ENCODE data around the gene COPS6.

COPS6 gene

DNA sequence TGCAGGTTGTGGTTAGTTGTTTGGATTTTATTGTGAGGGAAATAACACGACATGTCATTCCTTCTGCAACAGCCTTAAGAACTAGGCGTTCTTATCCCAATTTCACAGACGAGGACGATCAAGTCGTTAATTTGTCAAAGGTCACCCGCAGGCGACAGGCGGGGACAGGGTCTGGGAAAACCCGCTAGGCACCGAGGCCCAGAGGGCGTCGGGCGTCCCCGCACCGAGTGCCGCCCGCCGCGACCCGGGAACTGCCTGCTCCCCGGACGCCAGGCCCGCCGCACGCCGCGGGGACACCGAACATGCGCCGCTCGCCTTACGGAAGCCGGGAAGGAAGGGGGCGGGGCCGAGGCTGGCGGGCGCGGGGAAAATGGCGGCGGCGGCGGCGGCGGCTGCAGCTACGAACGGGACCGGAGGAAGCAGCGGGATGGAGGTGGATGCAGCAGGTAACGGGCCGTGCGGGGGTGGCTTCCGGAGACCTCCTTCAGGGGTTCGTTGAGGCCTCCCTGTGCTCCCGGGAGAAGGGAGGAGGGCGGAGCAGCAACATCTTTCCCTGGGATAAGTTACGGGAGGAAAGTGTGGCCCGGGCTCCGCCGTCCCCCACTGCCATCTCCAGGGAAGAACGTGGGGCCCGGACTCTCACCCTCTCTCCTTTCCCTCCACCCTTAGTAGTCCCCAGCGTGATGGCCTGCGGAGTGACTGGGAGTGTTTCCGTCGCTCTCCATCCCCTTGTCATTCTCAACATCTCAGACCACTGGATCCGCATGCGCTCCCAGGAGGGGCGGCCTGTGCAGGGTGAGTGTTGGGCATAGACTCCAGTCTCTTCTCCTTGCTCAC is at the start of gene COPS6:
COPS6 (plus strand) TSS at position 349 of the 837 bp plus-strand sequence; CDS start at position 371, 22 bp downstream.
- peak; percentile 51 for DNase-seq (ENCODE audit: low read depth)

DNA sequence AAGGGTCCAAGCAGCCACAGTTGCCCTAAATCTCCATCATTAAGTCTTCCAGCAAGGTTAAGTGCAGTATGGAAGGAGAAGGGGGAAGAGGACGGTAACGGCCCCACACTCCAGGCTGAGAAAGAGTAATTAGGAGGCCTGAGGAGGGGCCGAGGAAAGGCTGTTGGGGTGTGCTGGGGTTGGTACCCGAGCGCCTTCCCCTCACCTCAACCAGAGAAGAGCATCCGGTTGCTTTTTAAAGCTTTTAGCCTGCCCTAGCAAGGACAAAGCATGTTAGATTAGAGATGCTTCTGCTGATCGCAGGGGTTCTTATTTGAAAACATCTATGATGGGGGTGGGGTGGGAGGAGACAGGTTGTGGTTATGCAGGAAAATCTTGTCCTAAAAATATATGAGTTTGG is 48.2 kb upstream of the COPS6 start:
- DNase-seq (ENCODE audit: low read depth) = no peak

DNA sequence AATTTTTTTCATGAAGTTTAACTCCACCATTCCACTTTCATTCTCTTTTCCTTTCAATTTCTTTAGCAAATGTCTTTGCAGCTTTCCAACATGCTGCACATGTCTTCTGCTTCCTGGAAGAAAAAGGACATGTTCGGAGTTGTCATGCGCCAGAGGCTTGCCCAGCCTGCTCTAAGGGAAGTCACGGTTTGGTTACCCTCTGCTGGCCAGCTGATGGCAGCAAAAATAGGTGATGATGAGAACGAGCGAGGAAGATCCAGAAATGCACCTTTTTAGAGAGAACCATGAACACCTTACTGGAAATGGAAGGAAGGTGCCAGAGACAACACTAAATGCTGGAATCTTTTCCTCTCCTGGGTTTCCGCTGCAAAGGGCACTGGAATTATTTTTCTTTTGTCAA is 44.1 kb upstream of the COPS6 start:
- DNase-seq (ENCODE audit: low read depth) = no peak

DNA sequence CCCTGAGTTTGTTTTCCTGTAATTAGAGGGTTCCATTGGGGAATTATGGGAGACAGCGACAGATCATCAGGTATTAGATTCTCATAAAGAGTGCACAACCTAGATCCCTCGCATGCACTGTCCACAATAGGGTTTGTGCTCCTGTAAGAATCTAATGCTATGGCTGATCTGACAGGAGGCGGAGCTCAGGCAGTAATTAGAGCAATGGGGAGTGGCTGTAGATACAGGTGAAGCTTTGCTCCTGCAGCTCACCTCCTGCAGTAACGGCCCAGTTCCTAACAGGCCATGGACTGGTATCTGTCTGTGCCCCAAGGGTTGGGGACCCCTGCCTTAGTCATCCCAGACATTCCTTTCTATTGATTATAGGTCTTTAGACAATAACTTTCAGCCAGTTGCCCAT is 40.1 kb upstream of the COPS6 start:
- DNase-seq (ENCODE audit: low read depth) = no peak

DNA sequence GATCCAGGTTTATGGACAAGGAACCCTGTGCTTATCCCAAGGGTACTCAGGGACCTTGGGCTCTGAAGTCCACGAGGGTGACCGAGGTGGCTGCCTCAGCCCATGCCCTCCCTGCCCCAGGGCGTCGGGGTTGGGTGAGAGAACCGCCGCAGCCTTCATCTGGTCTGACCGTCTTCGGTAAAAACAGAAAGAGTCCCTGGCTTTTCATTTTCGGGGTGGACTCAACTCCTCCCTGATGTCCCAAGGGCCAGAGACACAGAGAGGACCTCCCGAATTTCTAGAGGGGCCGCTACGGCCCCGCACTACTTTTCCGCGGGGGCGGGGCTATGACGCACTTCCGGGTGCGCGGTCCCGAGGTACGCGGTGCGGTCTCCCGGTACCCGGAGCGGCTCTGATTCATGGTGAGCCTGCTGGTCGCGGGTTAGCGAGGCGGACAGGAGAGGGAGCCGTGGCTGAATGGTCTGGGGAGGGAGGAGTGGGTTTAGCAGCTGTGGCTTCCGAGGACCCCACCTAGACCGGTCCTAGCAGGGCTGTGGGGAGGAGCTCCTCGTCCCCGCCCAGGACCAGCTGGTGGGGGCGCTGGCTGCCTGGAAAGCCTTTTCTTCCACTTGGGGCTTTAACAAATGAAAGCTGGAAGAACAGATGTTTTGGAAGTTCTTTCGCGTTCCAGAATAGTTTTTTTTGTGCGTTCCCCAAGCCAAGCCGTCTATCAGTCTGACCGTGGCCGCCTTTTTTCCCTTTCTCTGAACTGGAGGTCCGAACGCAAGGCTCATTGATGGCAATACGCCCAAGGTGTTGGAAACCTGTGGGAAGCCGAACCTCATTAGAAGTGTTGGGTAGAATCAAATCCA is 39.1 kb upstream of the COPS6 start, which contains the start of gene ZSCAN21:
ZSCAN21 (plus strand) TSS at position 334 of the 851 bp plus-strand sequence. CDS start 7,233 bp downstream, outside the sequence.
- peak; percentile 82 for DNase-seq (ENCODE audit: low read depth)

DNA sequence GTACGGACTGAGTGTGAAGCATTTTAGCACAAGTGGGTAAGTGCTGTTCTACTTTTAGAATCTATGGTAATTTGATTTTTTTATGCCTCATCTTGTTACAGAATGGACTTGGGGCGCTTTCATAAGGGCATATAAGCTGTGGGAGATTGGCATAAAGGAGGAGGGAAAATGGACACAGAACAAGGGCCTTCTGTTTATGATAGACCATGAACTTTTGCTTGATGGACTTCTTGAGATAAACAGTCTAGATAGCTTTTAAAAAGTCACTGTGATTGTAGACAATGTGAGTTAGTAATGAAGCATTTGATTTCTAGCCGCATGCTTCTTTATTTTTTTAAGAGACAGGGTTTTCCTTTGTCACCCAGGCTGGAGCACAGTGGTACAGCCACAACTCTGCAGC is 37.2 kb upstream of the COPS6 start:
- no peak for DNase-seq (ENCODE audit: low read depth)

DNA sequence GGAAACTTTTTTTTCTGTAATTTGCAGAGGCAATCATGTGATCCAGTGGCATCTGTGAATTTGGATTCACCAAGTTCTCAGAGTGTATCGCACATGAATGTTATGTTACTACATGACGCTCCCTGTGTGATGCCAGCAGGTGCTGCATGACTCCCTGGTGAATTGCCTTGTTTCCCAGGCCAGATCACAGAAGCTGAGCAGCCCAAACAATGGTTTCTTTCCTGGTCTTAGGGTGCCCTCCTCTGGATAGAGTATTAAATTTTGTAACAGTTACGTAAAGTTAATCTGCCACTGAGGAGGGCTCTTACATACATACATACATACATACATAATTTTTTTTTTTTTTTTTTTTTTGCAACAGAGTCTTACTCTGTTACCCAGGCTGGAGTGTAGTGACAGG is 35.6 kb upstream of the COPS6 start:
- DNase-seq (ENCODE audit: low read depth) = peak; percentile 81

DNA sequence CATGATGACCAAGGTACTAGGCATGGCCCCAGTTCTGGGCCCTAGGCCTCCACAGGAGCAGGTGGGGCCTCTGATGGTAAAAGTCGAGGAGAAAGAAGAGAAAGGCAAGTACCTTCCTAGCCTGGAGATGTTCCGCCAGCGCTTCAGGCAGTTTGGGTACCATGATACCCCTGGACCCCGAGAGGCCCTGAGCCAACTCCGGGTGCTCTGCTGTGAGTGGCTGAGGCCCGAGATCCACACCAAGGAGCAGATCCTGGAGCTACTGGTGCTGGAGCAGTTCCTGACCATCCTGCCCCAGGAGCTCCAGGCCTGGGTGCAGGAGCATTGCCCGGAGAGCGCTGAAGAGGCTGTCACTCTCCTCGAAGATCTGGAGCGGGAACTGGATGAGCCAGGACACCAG is 31.8 kb upstream of the COPS6 start:
- no peak for DNase-seq (ENCODE audit: low read depth)

DNA sequence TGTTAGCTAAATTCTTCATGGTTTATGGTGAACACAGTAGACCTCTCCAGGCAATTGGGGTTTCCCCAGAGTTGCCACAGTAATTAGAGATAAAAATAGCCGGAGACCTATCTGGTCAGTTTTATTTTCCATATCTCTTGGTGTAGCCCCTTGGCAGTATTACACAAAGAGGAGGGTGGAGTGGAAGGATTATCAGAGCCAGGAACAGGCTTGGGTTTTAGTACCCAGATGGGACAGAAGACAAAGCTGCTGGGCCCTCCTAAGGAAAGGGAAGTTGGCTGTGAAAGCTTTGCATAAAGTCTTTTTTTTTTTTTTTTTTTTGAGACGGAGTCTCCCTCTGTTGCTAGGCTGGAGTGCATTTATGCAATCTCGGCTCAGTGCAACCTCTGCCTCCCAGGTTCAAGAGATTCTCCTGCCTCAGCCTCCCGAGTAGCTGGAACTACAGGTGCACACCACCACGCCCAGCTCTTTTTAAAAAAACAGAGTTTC is 29.5 kb upstream of the COPS6 start:
- no peak for DNase-seq (ENCODE audit: low read depth)

DNA sequence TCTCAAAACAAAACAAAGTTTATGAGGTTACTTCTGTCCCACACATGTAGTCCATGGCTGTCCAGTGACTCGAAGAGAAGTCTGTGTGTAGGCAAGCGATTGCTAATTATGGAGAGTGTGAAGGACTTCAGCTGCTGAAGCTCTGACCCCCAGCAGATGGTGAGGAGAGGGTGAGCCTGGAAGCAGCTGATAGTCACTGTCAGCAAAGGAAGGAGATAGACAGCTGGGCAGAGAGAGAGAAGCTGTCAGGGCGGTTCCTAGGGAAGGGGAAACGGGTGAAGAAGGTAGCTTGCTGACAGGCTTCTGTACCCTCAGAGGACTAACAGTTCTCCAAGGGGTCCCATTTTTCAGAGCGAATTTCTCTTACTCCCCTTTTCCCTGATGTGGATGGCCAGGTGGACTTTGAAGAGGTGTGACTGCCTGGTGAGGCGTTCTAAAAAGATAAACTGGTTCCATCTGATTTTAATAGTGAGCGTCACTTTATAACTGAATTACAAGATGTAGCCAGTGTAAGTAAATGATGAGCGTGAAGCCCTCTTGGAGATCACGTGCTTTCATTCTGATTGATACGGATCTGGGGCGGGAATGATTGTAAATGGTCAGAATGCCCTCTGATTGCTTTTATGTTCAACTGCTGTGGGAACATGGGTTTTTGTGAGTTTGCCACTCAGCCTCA is 27.1 kb upstream of the COPS6 start:
- DNase-seq (ENCODE audit: low read depth) = no peak

DNA sequence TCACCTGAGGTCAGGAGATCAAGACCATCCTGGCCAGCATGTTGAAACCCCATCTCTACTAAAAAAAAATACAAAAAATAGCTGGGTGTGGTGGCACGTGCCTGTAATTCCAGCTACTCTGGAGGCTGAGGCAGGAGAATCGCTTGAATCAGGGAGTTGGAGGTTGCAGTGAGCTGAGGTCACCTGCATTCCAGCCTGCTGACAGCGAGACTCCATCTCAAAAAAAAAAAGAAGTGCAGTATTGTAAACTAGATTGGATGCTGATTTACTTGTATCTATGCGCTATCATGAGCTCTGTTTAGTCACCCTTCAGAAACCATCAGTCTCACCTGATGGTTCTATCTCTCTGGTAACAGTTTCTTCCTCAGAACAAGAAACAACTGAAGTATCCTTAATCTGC is 25.4 kb upstream of the COPS6 start:
- DNase-seq (ENCODE audit: low read depth) = no peak

DNA sequence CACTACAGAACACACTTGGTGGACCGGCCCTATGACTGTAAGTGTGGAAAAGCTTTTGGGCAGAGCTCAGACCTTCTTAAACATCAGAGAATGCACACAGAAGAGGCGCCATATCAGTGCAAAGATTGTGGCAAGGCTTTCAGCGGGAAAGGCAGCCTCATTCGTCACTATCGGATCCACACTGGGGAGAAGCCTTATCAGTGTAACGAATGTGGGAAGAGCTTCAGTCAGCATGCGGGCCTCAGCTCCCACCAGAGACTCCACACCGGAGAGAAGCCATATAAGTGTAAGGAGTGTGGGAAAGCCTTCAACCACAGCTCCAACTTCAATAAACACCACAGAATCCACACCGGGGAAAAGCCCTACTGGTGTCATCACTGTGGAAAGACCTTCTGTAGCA is 24.6 kb upstream of the COPS6 start:
- no peak for DNase-seq (ENCODE audit: low read depth)

DNA sequence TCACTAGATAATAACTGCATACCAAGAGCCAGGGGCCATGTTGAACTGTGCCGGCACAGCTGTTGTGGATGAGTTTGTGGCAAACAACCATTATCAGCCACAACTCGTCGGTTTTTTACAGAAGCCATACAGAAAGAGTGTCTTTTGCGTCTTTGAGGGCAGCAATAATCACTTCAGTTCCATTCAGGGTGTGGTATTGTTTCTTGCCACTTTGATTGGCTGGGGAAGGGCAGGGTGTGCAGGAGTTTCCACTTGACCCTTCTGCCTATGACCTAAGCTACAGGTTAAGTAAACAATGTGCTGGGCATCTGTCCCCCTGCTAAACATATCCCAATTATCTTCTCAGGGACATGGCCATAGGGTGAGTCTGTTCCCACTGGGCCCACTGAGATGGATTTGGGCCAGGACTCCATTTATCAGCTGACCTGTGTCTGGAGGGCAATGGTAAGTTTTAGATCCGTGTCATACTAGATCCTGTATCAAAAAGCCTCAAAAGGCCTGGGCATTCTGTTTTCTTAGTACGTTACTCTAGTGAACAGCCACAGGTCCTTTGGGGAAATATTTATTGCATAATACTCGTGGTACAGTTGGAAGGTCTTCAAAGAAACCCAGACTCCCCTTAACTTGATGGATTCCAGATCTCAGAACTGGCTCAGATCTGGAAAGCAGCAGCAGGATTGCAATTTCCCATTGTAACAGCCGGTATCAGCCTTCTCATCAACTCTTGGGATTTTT is 23.1 kb upstream of the COPS6 start:
- peak; percentile 100 for DNase-seq (ENCODE audit: low read depth)

DNA sequence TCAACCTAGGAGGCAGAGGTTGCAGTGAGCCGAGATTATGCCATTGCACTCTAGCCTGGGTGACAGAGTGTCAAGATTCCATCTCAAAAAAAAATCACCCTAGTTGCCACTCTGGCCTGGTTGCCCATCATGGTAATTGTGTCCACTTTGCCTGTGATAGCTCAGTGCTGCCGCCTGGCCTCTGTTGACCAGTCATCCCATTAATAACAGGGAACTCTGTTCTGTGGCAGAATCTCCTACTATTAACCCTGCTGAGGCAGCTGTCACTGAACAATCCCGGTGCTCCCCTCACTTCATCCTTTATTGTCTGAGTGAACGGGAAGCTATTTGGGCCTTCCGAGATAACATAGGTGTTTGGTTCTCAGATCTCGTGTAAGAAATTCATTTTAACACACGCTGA is 21.8 kb upstream of the COPS6 start:
- no peak for DNase-seq (ENCODE audit: low read depth)

DNA sequence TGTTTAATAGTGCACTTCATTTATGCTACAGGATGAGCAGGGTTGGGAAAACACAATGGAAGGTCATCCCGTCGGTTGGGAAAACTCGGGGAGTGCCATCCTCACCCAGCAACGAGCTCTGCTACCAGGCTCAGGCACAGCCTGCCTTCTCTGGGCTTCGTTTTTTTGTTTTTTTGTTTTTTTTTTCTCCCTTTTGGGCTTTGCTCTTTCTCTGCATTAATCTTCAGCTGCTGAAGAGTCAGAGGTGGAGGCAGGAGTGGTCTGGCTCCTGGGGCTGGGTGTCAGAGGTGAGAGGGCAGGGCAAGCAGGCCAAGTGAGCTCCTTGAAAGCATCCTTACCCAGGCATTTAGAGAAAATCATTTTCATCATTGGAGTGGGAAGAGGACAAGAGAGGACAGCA is 18.8 kb upstream of the COPS6 start:
- DNase-seq (ENCODE audit: low read depth) = no peak

DNA sequence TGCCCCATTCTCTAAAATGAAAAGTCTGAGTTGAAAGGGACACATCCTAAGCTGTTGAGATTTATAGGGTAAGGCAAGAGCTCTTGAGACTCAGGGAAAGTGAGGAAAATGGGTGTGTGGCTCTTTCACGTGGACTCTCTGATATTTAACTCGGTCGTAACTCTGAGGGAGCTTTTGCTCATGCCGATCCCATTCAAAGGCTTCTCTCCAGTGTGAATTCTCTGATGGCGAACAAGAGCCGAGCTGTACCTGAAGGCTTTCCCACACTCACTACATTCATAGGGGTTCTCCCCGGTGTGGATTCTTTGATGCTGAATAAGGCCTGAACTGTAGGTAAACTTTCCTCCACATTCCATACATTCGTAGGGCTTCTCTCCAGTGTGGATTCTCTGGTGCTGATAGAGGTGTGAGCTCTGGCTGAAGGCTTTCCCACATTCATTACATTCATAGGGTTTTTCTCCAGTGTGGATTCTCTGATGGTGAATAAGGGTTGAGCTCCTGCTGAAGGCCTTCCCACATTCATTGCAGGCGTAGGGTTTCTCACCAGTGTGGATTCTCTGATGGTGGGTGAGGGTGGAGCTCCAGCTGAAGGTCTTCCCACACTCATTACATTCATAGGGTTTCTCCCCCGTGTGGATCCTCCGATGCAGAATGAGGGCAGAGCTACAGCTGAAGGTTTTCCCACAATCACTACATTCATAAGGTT is 17.6 kb upstream of the COPS6 start:
- no peak for DNase-seq (ENCODE audit: low read depth)

DNA sequence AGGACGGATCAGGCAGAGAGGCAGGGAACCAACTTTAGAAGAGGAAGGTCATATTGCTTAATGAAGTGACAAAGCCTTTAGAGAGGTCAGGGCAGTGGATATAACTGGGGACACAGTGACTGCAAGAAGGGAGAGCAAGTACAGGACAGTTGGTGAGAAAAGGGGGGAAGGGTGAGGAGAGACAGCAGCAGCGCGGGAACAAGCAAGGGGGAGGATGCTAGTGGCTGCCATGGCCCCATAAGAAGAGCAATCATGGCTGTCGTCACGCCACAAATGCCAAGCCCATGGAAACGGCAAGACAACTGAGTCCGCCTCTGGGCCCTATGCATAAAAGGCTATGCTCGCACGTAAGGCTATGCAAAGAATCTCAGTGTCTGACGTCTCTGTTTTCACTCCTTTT is 16.3 kb upstream of the COPS6 start:
- DNase-seq (ENCODE audit: low read depth) = no peak

DNA sequence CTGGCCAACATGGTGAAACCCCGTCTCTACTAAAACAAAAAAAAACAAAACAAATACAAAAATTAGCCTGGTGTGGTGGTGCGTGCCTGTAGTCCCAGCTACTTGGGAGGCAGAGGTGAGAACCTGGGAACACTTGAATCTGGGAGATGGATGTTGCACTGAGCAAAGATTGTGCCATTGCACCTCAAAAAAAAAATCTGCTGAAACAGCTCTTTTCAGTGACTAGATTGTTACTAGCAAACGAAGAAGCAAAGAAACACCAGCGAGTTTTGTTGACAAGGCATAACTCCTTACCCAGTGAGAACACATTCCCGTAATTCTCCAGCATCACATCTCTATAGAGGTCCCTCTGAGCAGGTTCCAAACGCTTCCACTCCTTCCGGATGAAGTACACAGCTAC is 13.9 kb upstream of the COPS6 start:
- no peak for DNase-seq (ENCODE audit: low read depth)

DNA sequence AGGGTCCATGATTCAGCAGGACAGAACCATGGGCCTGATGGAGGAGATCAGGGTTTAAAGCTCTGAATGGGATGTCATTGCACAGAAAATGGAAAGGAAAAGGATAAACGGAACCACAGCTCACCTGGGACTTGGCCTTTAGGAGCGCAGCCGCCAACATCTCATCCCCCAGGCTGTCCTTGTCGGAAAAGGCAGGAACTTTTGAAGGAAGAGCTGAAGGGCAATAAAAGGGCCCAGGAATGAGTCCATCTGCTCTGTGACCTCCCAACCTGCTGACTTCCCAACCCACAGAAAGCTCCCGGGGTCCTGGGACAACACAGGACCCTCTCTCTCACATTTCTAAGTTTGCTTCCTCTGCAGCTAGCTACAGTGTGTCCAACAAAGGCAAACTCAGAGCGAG is 13.4 kb upstream of the COPS6 start:
- DNase-seq (ENCODE audit: low read depth) = no peak

DNA sequence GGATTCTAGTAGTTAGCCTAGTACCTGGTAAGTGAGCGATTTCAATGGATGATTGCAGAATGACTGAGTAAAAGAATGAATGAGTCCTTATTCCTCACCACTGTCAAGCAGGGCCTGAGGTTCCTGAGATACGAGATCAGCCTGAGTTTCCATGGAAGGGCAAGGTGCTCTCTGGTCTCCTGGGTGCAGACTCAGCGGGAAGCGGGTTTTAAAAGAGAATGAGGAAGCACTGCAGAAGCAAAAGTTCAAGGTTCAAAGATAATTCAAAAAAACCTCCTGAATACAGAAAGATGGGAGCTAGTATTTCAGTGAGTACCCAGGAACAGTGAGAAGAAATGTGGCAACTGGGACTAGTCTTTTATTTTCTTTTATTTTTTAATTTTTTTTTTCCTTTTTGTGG is 11.6 kb upstream of the COPS6 start:
- no peak for DNase-seq (ENCODE audit: low read depth)

DNA sequence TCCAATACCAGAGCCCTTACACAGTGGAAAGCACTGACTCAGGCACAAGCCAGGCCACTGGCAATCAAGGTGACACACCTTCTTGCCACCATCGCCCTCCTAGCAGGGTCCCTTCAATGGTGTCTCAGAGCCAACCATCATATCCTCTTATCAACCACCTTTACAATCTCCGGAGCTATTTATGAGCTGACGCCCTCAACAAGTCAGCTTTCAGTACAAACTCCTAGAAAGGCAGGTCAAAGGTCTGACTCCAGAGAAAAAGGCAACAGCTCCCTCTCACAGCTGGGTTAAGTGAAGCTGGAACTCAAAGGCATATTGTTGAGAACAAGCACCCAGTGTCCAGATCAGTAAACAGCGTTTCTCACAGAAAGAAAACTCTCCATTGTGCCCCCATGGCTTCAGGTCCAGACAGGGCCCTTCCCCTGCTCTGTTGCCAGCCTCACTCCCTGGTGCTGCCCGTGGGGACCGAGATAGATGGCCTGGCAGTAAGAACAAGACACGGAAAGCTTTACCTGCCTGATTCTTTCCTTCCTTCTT is 9.7 kb upstream of the COPS6 start:
- no peak for DNase-seq (ENCODE audit: low read depth)
